HG03342 (cell line): ENCODE data around the gene RAP2C.
"Not testable (repeated sequence)": the region's sequence is repeated elsewhere in the genome, so short reads cannot be mapped to it uniquely, and the experiment has no call there.

Experiments
- ATAC-seq: cut with Tn5 transposase; IDR thresholded peaks from one replicate; pipeline ENCODE4 v1.9.1; 2021; ENCODE audit warnings: mild to moderate bottlenecking, moderate library complexity; ENCODE audit not compliant: unreplicated experiment

The RAP2C gene

GRCh38 chrX:132200976-132201375 is 18.3 kb downstream of the RAP2C start:
- ATAC-seq, result no peak

- no peak for ATAC-seq
These were observed 19.3 kb downstream of the RAP2C start for GRCh38 chrX:132199941-132200340.

GRCh38 chrX:132193872-132194574 is 25.2 kb downstream of the RAP2C start:
- ATAC-seq, result no peak

- ATAC-seq, result no peak
These were observed 27.3 kb downstream of the RAP2C start for GRCh38 chrX:132191938-132192337.

- no peak for ATAC-seq
These were observed 31.1 kb downstream of the RAP2C start for GRCh38 chrX:132188175-132188574.

- ATAC-seq, result no peak
These were observed 31.8 kb downstream of the RAP2C start for GRCh38 chrX:132187451-132187850.

- no peak for ATAC-seq
These were observed 34.4 kb downstream of the RAP2C start for GRCh38 chrX:132184871-132185270.

- ATAC-seq, result no peak
These were observed 37.9 kb downstream of the RAP2C start for GRCh38 chrX:132181364-132181763.

- ATAC-seq, result no peak
These were observed 38.3 kb downstream of the RAP2C start for GRCh38 chrX:132180929-132181328.

GRCh38 chrX:132173647-132174046 is 45.6 kb downstream of the RAP2C start:
- ATAC-seq, result no peak

- ATAC-seq, result no peak
These were observed 47.4 kb downstream of the RAP2C start for GRCh38 chrX:132171881-132172280.

GRCh38 chrX:132171478-132171877 is 47.8 kb downstream of the RAP2C start:
- no peak for ATAC-seq

GRCh38 chrX:132169554-132169953 is 49.7 kb downstream of the RAP2C start:
- no peak for ATAC-seq

GRCh38 chrX:132165651-132166050 is 53.6 kb downstream of the RAP2C start:
- no peak for ATAC-seq

- ATAC-seq, result no peak
These were observed 54.2 kb downstream of the RAP2C start for GRCh38 chrX:132165005-132165404.

- not testable (repeated sequence) for ATAC-seq
These were observed 56.2 kb downstream of the RAP2C start for GRCh38 chrX:132163094-132163493.

- ATAC-seq, result no peak
These were observed 66.1 kb downstream of the RAP2C start for GRCh38 chrX:132153166-132153565.
